ENCODE data around the gene HSPG2.
A peak's percentile ranks its signal among the peaks of the same experiment; 100 is the strongest.

Gene HSPG2

DNA sequence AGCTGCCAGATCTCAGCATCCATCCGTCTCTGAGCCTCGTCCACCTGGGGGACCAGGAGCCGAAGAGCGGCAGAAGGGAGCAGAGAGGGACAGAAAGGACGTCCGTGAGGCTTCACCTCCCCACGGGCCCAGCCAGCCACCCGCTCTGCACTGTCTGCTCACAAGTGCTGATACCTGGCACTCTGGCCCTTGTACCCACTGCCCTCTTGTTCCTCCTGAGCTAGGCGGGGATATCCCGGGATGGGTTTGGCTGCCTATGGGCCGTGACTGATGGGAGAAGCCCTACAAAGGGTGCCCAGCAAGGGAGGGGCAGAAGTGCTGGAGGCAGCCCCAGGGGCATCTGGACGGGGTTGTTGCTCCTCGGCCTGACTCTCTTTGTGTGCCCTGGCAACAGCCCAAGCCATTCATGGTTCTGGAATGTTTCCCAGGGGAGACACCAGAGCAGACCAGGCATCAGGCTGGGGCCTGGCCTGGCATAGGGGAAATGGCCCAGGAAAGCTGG is 67.4 kb downstream of the HSPG2 start:
- H3K27me3 ChIP-seq, result no peaks in the 10 kb centered on the region
- H3K4me3 ChIP-seq (ENCODE audit: low read depth, low read length), result no peak overlapping the region
- no peaks in the 10 kb centered on the region for H3K36me3 ChIP-seq
- H3K9me3 ChIP-seq, result no peaks in the 10 kb centered on the region
- TF ChIP-seq, protein P1, sequence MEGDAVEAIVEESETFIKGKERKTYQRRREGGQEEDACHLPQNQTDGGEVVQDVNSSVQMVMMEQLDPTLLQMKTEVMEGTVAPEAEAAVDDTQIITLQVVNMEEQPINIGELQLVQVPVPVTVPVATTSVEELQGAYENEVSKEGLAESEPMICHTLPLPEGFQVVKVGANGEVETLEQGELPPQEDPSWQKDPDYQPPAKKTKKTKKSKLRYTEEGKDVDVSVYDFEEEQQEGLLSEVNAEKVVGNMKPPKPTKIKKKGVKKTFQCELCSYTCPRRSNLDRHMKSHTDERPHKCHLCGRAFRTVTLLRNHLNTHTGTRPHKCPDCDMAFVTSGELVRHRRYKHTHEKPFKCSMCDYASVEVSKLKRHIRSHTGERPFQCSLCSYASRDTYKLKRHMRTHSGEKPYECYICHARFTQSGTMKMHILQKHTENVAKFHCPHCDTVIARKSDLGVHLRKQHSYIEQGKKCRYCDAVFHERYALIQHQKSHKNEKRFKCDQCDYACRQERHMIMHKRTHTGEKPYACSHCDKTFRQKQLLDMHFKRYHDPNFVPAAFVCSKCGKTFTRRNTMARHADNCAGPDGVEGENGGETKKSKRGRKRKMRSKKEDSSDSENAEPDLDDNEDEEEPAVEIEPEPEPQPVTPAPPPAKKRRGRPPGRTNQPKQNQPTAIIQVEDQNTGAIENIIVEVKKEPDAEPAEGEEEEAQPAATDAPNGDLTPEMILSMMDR (IDR thresholded peaks at IDR 0.05; ENCODE audit: low read depth, low read length), result no peak
- no peaks in the 10 kb centered on the region for H3K4me1 ChIP-seq
- DNase-seq, result peak; percentile 82

DNA sequence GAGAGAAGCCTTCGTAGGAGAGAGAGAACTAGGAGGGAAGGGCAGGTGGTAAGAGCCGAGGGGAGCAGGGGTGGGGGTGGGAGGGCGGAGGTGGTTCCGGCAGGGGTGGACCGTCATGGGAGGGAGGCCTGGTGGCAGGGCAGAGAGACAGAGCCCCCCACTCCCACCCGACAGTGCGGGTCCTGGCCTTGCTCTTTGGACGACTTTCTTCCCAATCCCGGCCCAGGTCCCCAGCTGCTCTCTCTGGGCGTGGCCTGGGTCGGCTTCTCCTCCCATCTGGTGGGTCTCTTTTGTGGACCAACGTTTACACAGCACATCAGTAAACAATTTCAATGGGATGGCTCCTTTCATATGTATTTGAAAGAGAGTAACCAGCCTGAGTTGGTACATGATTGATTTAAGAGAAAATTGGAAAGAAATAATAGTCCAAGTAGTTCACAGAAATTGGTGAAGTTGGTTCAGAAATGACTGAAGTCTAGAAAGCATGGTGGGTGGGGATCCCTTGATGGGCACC is 68.1 kb downstream of the HSPG2 start:
- TF ChIP-seq, protein P1 (IDR thresholded peaks at IDR 0.05; ENCODE audit: low read depth, low read length), result no peak
- no peak overlapping the region for H3K4me3 ChIP-seq (ENCODE audit: low read depth, low read length)
- no peak for DNase-seq
- no peaks in the 10 kb centered on the region for H3K4me1 ChIP-seq
- H3K36me3 ChIP-seq, result no peaks in the 10 kb centered on the region
- no peaks in the 10 kb centered on the region for H3K27me3 ChIP-seq
- H3K9me3 ChIP-seq, result no peaks in the 10 kb centered on the region

DNA sequence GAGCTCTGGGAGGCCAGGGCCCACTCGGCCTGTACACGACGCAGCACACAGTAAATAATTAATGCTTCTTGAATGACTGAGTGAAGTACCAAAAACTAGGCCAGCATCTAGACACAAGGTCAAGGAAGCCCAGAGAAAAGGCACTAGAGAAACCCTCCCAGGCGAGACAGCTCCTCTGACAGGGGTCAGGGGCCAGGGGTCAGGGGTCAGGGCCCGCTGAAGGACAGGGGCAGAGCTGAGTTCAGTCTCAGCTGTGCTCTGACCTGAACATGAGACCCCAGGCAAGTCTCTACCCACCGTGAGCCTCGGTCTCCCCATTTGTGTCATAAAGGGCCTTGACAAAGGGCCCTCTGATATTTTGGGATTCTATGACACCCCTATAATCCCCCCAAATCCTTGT is 68.6 kb downstream of the HSPG2 start:
- TF ChIP-seq, protein P1 (IDR thresholded peaks at IDR 0.05; ENCODE audit: low read depth, low read length), result no peak
- no peak for DNase-seq
- Histone ChIP-seq H3K9me3 (no peaks in the 10 kb centered on the region), H3K4me1 (no peaks in the 10 kb centered on the region), H3K4me3 (ENCODE audit: low read depth, low read length) (no peak overlapping the region), H3K36me3 (no peaks in the 10 kb centered on the region), H3K27me3 (no peaks in the 10 kb centered on the region)

DNA sequence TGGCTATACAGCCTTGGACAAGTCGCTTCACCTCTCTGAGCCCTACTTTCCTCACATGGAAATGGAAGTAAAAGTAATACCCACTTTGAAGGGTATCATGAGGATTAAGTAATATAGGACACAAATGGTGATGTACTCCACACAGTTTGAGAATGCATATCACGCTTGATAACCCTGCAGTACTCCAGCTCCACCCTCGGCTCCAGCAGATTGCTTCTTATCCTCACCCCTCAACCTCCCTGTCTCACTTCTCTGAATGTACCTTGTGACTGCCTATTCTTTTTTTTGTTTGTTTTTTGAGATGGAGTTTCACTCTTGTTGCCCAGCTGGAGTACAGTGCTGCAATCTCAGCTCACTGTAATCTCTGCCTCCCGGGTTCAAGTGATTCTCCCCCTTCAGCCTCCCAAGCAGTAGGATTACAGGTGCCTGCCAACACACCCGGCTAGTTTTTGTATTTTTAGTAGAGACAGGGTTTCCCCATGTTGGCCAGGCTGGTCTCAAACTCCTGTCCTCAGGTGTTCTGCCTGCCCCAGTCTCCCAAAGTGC is 69.6 kb downstream of the HSPG2 start:
- TF ChIP-seq, protein P1 (IDR thresholded peaks at IDR 0.05; ENCODE audit: low read depth, low read length), result no peak
- Histone ChIP-seq H3K9me3 (no peaks in the 10 kb centered on the region), H3K36me3 (no peaks in the 10 kb centered on the region), H3K4me3 (ENCODE audit: low read depth, low read length) (no peak overlapping the region), H3K4me1 (no peaks in the 10 kb centered on the region), H3K27me3 (no peaks in the 10 kb centered on the region)
- DNase-seq, result no peak

DNA sequence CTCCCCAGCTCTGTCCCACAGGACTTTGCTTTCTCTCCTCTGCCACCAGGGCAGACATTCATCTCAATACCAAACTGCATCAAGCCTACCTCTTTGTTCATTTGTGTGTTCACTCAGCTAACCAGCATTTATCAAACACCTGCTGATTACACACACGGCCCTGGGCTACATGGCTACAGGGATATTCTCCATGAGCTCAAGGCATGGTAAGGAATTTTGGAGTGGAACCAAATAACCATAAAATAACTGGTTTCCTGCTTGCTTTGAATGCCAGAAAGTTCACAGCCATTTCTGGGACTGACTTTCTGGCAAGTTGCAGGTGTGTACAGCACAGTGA is 70.4 kb downstream of the HSPG2 start:
- no peak for DNase-seq
- H3K36me3 ChIP-seq, result no peaks in the 10 kb centered on the region
- no peaks in the 10 kb centered on the region for H3K4me1 ChIP-seq
- H3K4me3 ChIP-seq (ENCODE audit: low read depth, low read length), result no peak overlapping the region
- H3K9me3 ChIP-seq, result no peaks in the 10 kb centered on the region
- no peaks in the 10 kb centered on the region for H3K27me3 ChIP-seq
- TF ChIP-seq, protein P1 (IDR thresholded peaks at IDR 0.05; ENCODE audit: low read depth, low read length), result no peak

DNA sequence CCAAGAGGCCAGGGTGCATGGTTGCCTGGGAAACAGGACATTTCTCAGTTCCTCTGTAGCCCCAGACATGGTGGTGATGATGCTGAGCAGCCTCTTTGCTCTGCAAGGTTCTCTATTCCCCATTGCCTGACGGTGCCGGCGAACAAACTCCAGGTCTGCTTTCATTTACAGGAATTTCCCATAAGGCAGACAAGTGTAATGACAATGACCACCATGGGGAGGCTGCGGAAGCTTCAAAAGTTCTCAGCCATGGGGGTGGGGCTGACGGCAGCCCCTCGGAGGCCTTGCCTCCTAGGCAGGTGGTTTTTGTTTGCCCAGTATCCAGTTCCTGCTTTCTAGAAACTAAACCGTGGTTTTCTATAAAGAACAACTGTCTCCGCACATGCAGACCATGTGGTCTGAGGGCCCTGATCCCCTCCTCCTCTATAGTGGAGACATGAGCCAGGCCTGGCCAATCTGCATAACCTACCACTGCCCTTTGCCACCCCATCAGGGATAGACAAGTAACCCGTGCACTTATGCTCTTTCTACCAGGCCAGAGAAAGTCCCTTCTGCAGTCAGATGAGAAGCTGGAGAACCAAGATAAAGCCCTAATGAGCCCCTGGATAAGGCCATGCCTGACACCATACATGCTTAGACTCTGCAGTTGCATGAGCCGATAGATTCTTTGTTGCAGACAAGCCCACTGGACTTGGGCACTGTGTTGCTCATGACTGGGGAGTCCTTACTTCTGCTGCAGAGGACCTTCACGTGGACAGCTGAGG is 71.0 kb downstream of the HSPG2 start:
- H3K36me3 ChIP-seq, result no peaks in the 10 kb centered on the region
- no peaks in the 10 kb centered on the region for H3K27me3 ChIP-seq
- H3K4me1 ChIP-seq, result no peaks in the 10 kb centered on the region
- H3K4me3 ChIP-seq (ENCODE audit: low read depth, low read length), result no peak overlapping the region
- no peak for DNase-seq
- TF ChIP-seq, protein P1 (IDR thresholded peaks at IDR 0.05; ENCODE audit: low read depth, low read length), result 0 out of 2 replicates have a peak, but pooled peaks have one; percentile 7
- no peaks in the 10 kb centered on the region for H3K9me3 ChIP-seq
